OCI-LY3 (cell line): ENCODE results near the gene TRIM71.

ENCODE experiments used
- EZH2phosphoT487 ChIP-seq: fragments of 200-600 bp; shearing (Covaris generic); IDR thresholded peaks from 2 replicates; pipeline ENCODE4 v1.6.1; 2018; ENCODE audit warnings: antibody characterized with exemption, mixed run types, low read depth
- TF ChIP-seq, protein P1 (sequence below): fragments of 200-600, 300-600 bp; sonication (generic); IDR thresholded peaks from 2 replicates; pipeline ENCODE4 v1.5.1; 2014; ENCODE audit warnings: antibody characterized with exemption, low read length, low read depth

GRCh38 chr3:32885283-32885901 is 67.6 kb downstream of the TRIM71 start:
- TF ChIP-seq, protein P1, sequence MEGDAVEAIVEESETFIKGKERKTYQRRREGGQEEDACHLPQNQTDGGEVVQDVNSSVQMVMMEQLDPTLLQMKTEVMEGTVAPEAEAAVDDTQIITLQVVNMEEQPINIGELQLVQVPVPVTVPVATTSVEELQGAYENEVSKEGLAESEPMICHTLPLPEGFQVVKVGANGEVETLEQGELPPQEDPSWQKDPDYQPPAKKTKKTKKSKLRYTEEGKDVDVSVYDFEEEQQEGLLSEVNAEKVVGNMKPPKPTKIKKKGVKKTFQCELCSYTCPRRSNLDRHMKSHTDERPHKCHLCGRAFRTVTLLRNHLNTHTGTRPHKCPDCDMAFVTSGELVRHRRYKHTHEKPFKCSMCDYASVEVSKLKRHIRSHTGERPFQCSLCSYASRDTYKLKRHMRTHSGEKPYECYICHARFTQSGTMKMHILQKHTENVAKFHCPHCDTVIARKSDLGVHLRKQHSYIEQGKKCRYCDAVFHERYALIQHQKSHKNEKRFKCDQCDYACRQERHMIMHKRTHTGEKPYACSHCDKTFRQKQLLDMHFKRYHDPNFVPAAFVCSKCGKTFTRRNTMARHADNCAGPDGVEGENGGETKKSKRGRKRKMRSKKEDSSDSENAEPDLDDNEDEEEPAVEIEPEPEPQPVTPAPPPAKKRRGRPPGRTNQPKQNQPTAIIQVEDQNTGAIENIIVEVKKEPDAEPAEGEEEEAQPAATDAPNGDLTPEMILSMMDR, result no peak
- TF ChIP-seq EZH2phosphoT487, result no peak
